CD14-positive monocyte (primary cell): ENCODE results near the gene AGPAT2. TPM values are rescaled to one million over a fixed set of nuclear protein-coding genes. Genes with fewer than 3 reads are reported as not detected.

Experiments used
- DNase-seq, 3 donors: peaks; one replicate each; pipeline ENCODE4 v3.0.0-alpha.2; 2011 to 2022
- H2AFZ ChIP-seq: 2 replicates; pipeline ENCODE4 v1.6.0; 2012; ENCODE audit warnings: mild to moderate bottlenecking, low read depth, low read length, inconsistent platforms; ENCODE audit not compliant: insufficient read depth, poor library complexity, severe bottlenecking
- H3K27ac ChIP-seq, 2 donors: 1 replicate in 1 of 2; 2 replicates in 1 of 2; pipeline ENCODE4 v1.5.1; 2012 to 2013; ENCODE audit warnings: low read length in 2 of 2, control low read depth in 1 of 2, inconsistent platforms in 1 of 2, low read depth in 1 of 2, mild to moderate bottlenecking in 1 of 2
- H3K27me3 ChIP-seq, 2 donors: one replicate each; pipeline versions ENCODE4 v1.6.0 to v1.6.1; 2011 to 2013; ENCODE audit warnings: low read length in 2 of 2; ENCODE audit not compliant: control insufficient read depth in 2 of 2, insufficient read depth in 2 of 2
- H3K36me3 ChIP-seq, 2 donors: replicated peaks in 1 of 2; 1 replicate in 1 of 2; 2 replicates in 1 of 2; pipeline versions ENCODE4 v1.5.1 to v1.6.1; 2012 to 2013; ENCODE audit warnings: low read length in 2 of 2, control low read depth in 1 of 2, inconsistent platforms in 1 of 2, mild to moderate bottlenecking in 1 of 2; ENCODE audit not compliant: insufficient read depth in 2 of 2, control insufficient read depth in 1 of 2
- H3K4me1 ChIP-seq, 2 donors: 1 replicate in 1 of 2; 2 replicates in 1 of 2; pipeline versions ENCODE4 v1.5.1 to v1.6.1; 2012 to 2013; ENCODE audit warnings: low read length in 2 of 2, control low read depth in 1 of 2, inconsistent platforms in 1 of 2, mild to moderate bottlenecking in 1 of 2, moderate library complexity in 1 of 2; ENCODE audit not compliant: insufficient read depth in 2 of 2, control insufficient read depth in 1 of 2
- H3K4me2 ChIP-seq: replicated peaks from 2 replicates; pipeline ENCODE3; 2012; ENCODE audit warnings: low read length, moderate library complexity, mild to moderate bottlenecking; ENCODE audit not compliant: poor library complexity, severe bottlenecking; ENCODE audit errors: extremely low read depth
- H3K4me3 ChIP-seq, 3 experiments: fragments of 200-600 bp in 1 of 3; sonication (generic) in 1 of 3; replicated peaks in 1 of 3; 1 replicate in 2 of 3; 2 replicates in 1 of 3; pipeline ENCODE4 v1.5.1; 2011 to 2013; ENCODE audit warnings: low read length in 3 of 3, mild to moderate bottlenecking in 3 of 3, control low read depth in 2 of 3, low read depth in 2 of 3, inconsistent platforms in 1 of 3, moderate library complexity in 1 of 3
- H3K79me2 ChIP-seq: 2 replicates; pipeline ENCODE4 v1.6.0; 2012; ENCODE audit warnings: mild to moderate bottlenecking, control low read depth, inconsistent platforms, low read length, moderate library complexity; ENCODE audit not compliant: insufficient read depth
- H3K9ac ChIP-seq: 2 replicates; pipeline ENCODE4 v1.6.0; 2017; ENCODE audit warnings: low read length, mild to moderate bottlenecking; ENCODE audit not compliant: insufficient read depth, poor library complexity, severe bottlenecking
- H3K9me3 ChIP-seq, 2 donors: replicated peaks in 1 of 2; 1 replicate in 1 of 2; 2 replicates in 1 of 2; pipeline versions ENCODE4 v1.5.1 to v1.6.1; 2012 to 2013; ENCODE audit warnings: low read length in 2 of 2, control low read depth in 1 of 2; ENCODE audit not compliant: control insufficient read depth in 1 of 2, insufficient read depth in 1 of 2
- H4K20me1 ChIP-seq: 2 replicates; pipeline ENCODE4 v1.6.0; 2012; ENCODE audit warnings: mild to moderate bottlenecking, low read length, control low read depth, moderate library complexity; ENCODE audit not compliant: insufficient read depth
- H3K27ac Mint-ChIP-seq, 7 donors: one replicate each; pipeline ENCODE4 v1.8.0; 2020; ENCODE audit warnings: mild to moderate bottlenecking in 7 of 7, mixed read lengths in 7 of 7, moderate library complexity in 6 of 7, inconsistent platforms in 2 of 7
- H3K27me3 Mint-ChIP-seq, 3 donors: one replicate each; pipeline ENCODE4 v1.8.0; 2021 to 2022; ENCODE audit warnings: low read depth in 3 of 3, mild to moderate bottlenecking in 3 of 3, mixed read lengths in 3 of 3, moderate library complexity in 3 of 3, inconsistent platforms in 1 of 3
- H3K36me3 Mint-ChIP-seq, 2 donors: one replicate each; pipeline ENCODE4 v1.8.0; 2020; ENCODE audit warnings: mixed read lengths in 2 of 2, inconsistent platforms in 1 of 2, mild to moderate bottlenecking in 1 of 2
- H3K4me1 Mint-ChIP-seq: one replicate; pipeline ENCODE4 v1.8.0; 2020; ENCODE audit warnings: mild to moderate bottlenecking, mixed read lengths
- H3K4me3 Mint-ChIP-seq, 2 donors: one replicate each; pipeline ENCODE4 v1.8.0; 2020; ENCODE audit warnings: mild to moderate bottlenecking in 2 of 2, mixed read lengths in 2 of 2, moderate library complexity in 1 of 2
- H3K9me3 Mint-ChIP-seq, 7 donors: one replicate each; pipeline ENCODE4 v1.8.0; 2020 to 2022; ENCODE audit warnings: mixed read lengths in 7 of 7, mild to moderate bottlenecking in 6 of 7, moderate library complexity in 6 of 7, inconsistent platforms in 2 of 7
- WGBS: methylation state at CpG from one replicate; pipeline ENCODE4 v1.1.5; 2013; ENCODE audit warnings: missing lambda C conversion rate; ENCODE audit not compliant: insufficient coverage; 5-methylcytosine and 5-hydroxymethylcytosine counted together
- intact Hi-C, 2 donors: fragments of 100-400 bp; cut with micrococcal nuclease; formaldehyde crosslinking; loops; one replicate each; pipeline versions ENCODE4 v1.15.0 to v1.15.1; 2023
- polyA plus RNA-seq, 3 donors: library from polyadenylated mRNA; depleted of rRNA in 1 of 3; unstranded in 2 of 3; stranded (reverse) in 1 of 3; fragments of 300-500 nt in 2 of 3; fragments of >200 nt in 1 of 3; fragmentation: Illumina TruSeq in 2 of 3; gene quantifications; 1 replicate in 2 of 3; 2 replicates in 1 of 3; pipeline ENCODE4 v1.2.3, GENCODE V29; 2012 to 2021
- TF ChIP-seq, protein P1 (sequence below): fragments of 200-600 bp; IDR thresholded peaks from one replicate; pipeline ENCODE4 v1.8.0; 2022; ENCODE audit warnings: antibody characterized with exemption, mild to moderate bottlenecking

AGPAT2 gene
- polyA plus RNA-seq, 3 donors, result 80.1 to 139 (median 116) TPM

DNA sequence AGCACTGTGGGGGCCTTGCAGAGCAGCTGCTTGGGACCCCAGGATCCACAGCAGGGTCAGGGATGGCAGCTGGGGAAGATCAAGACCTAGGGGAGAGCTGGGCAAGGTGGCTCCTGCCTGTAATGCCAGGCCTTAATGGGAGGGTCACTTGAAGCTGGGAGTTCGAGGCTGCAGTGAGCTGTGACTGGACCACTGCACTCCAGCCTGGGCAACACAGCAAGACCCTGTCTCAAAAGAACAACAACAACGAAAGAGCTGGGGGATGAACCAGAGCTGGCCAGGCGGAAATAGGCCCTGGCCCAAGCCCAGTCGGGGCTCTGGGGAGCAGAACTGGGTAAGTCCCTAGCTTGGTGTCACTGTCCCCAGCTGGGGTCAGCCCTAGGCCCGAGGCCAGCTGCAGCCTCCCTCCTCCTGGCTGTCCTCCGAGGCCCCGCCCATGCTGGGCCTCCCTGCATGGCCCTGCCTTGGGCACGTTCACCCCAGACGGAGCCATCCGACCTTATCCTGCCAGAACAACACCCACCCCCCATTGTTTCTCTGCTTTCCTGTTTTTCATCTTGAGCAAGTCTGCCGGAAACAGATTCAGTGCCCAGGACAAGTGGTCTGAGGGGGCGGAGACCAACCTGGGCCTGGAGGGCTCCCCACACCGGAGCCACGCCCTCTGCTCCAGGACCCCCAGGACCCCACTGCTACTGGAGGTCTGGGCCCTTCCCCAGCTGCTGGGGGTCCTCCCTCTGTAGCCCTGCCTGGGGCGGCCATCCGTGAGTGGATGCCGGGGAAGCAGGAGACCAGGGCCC is 27.0 kb upstream of the AGPAT2 start:
- TF ChIP-seq, protein P1, sequence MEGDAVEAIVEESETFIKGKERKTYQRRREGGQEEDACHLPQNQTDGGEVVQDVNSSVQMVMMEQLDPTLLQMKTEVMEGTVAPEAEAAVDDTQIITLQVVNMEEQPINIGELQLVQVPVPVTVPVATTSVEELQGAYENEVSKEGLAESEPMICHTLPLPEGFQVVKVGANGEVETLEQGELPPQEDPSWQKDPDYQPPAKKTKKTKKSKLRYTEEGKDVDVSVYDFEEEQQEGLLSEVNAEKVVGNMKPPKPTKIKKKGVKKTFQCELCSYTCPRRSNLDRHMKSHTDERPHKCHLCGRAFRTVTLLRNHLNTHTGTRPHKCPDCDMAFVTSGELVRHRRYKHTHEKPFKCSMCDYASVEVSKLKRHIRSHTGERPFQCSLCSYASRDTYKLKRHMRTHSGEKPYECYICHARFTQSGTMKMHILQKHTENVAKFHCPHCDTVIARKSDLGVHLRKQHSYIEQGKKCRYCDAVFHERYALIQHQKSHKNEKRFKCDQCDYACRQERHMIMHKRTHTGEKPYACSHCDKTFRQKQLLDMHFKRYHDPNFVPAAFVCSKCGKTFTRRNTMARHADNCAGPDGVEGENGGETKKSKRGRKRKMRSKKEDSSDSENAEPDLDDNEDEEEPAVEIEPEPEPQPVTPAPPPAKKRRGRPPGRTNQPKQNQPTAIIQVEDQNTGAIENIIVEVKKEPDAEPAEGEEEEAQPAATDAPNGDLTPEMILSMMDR, result no peak
- Histone ChIP-seq H3K27me3 (peaks cover 12 to 51% of the 10 kb centered on the region in 2 donors), H3K27ac (no peak overlapping the region), H3K4me1 (peaks cover 25 to 36% of the 10 kb centered on the region in 2 donors), H3K9me3 (peaks cover 0 to 3% of the 10 kb centered on the region in 2 donors), H3K4me2 (no peak overlapping the region), H4K20me1 (no peaks in the 10 kb centered on the region), H3K79me2 (no peaks in the 10 kb centered on the region), H2AFZ (no peak overlapping the region), H3K9ac (no peak overlapping the region), H3K36me3 (no peaks in the 10 kb centered on the region), H3K4me3 (no peak overlapping the region)
- Mint-ChIP-seq H3K36me3 (peaks cover 0 to 4% of the 10 kb centered on the region in 2 donors), H3K4me3 (peak overlapping the region in 1 of 2 donors; percentile 62), H3K9me3 (peaks cover 0 to 11% (median 2%) of the 10 kb centered on the region in 7 donors), H3K27me3 (peaks cover 47 to 84% (median 54%) of the 10 kb centered on the region in 3 donors), H3K4me1 (peaks cover 22% of the 10 kb centered on the region), H3K27ac (no peak overlapping the region)
- peak in 1 of 3 donors; percentile 36 for DNase-seq
- WGBS, result 8% methylated on average over 17 of the region's 17 CpGs
- intact Hi-C loops, result no loop called here

DNA sequence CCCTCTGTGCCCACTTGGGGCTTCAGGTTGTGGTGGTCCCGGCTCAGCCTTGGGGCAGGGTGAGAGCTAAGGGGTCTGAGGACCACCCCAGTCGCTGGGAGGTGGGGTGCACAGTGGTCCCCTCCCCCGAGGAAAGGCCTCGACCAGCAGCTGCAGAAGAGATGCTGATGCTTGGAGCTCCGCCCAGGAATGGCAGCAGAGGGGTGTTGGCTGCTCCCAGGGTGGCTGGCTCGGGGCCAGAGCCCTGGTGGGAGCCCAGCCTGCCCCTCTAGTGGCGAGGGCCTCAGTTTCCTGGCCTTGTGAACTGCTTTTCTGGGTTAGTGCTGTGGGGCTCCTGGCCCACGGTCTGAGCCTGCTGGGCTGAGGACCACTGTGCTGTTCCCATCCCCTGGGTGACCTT is 26.3 kb upstream of the AGPAT2 start:
- H3K27me3 ChIP-seq, result peaks cover 12 to 50% of the 10 kb centered on the region in 2 donors
- intact Hi-C loops, result no loop called here
- H3K4me3 ChIP-seq, result no peak overlapping the region
- H3K36me3 ChIP-seq, result no peaks in the 10 kb centered on the region
- no peak overlapping the region for H2AFZ ChIP-seq
- Mint-ChIP-seq H3K27me3 (peaks cover 49 to 81% (median 54%) of the 10 kb centered on the region in 3 donors), H3K36me3 (peaks cover 0 to 4% of the 10 kb centered on the region in 2 donors), H3K4me3 (peak overlapping the region in 1 of 2 donors; percentile 73), H3K9me3 (peaks cover 0 to 11% (median 2%) of the 10 kb centered on the region in 7 donors), H3K4me1 (peaks cover 17% of the 10 kb centered on the region), H3K27ac (no peak overlapping the region)
- no peak overlapping the region for H3K27ac ChIP-seq
- 5% methylated on average over 7 of the region's 8 CpGs for WGBS
- H3K79me2 ChIP-seq, result no peaks in the 10 kb centered on the region
- no peak overlapping the region for H3K9ac ChIP-seq
- TF ChIP-seq, protein P1, result no peak
- peaks cover 17 to 29% of the 10 kb centered on the region in 2 donors for H3K4me1 ChIP-seq
- no peak overlapping the region for H3K4me2 ChIP-seq
- H4K20me1 ChIP-seq, result no peaks in the 10 kb centered on the region
- no peak for DNase-seq
- peaks cover 0 to 3% of the 10 kb centered on the region in 2 donors for H3K9me3 ChIP-seq
